Omental fat pad (tissue), 4 donors: ENCODE data around the gene FAM163A. TPM values are rescaled to one million over a fixed set of nuclear protein-coding genes. Genes with fewer than 3 reads are reported as not detected.
A peak's percentile ranks its signal among the peaks of the same experiment; 100 is the strongest.

Experiments used
- ATAC-seq: fragments of 150-250 bp; one replicate; pipeline ENCODE4 v1.9.1; 2016; ENCODE audit warnings: mild to moderate bottlenecking, moderate library complexity; ENCODE audit not compliant: low FRiP score
- DNase-seq: peaks from one replicate; pipeline ENCODE4 v3.0.0-alpha.2; 2019; ENCODE audit warnings: low spot score
- CTCF ChIP-seq, 3 donors: fragments of 450-650 bp; IDR thresholded peaks; one replicate each; pipeline ENCODE4 v1.5.1; 2016 to 2017; ENCODE audit warnings: antibody characterized with exemption in 3 of 3, mild to moderate bottlenecking in 3 of 3, moderate library complexity in 2 of 3
- total RNA-seq, 4 donors: library from RNA; depleted of rRNA; stranded (reverse); fragments of >200 nt; gene quantifications; one replicate each; pipeline ENCODE4 v1.1.0, GENCODE V29; 2016

Gene FAM163A
- total RNA-seq, 4 donors from 2014 or later: 0.13 to 0.56 TPM; not detected in 2

DNA sequence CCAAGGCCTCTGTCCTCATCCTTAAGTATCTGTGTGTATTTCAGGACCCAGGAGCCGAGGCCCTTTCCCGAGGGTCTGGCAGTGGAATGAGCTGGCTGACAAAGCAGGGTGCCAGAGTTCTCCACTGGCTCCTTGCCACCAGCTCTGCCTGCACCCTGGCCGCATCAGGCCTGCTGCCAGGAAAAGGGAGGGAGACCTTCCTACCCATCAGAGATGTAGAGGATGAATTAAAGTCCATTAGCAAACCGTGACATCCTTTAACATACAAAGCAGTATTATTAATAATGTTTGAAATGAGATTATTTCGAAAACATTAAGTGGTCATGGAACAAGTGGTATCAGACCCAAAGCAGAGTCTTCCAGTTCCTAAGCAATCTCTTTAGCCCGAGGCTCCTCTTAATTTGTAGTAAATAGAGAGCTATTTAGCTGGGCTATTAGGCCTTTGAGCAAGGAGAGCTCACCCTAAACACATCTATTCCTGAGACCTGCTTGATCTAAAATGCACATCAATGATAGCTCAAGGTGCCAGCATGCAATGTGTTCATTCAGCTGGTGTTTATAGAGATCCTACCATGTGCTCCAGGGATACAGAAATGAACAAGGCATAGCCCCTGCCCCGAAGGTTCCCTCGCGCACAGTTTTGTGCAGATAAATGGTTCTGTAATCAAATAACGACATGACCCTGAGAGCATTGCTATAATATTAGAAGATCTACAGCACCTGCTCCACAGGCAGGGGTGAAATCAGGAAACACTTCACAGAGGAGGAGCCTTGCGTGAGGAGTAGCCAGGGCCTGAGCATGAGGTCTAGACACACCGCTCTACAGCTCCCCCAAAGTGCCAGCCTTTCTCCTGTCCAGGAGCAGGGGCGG lies 44.0 kb downstream of the FAM163A start:
- DNase-seq: no peak
- TF ChIP-seq CTCF (IDR thresholded peaks at IDR 0.05): no peak
- ATAC-seq: no peak

DNA sequence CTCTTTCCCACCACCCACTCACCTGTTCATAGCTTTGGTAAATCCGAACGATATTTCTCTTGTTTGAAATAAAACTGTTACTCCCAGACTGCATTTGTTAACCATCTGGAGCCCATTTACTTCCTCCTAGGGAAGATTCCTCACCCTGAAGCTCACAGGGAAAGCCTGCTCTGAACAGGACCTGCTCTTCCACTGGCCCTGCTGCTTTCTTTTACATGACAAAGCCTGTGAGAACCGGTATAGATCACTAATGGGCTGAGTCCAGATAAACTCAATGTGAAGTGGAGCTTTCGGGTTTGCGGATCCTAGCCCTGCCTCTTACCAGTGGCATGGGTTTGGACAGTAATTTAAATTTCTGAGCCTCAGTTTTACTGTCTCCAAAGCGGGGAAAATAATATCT lies 45.2 kb downstream of the FAM163A start:
- no peak for TF ChIP-seq CTCF (IDR thresholded peaks at IDR 0.05)
- no peak for ATAC-seq
- DNase-seq: no peak

DNA sequence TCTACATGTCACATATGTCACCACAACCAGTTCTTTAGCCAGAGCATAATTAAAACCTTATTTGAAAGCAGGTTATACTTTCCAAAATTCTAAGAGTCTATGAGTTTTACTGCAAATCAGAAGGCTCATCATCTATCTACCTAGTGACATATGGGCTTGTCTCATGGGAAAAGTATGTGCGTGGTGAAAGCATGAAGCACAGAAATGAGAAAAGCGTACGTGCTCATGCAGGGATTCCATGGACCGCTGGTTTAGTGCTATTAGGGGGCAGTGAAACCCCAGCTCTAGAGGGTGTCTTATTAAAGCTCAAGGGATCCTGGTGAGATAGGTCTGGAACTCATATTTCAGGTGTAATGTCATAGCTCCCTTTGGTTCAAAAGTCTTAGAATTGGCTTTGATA lies 50.2 kb downstream of the FAM163A start:
- no peak for DNase-seq
- no peak for TF ChIP-seq CTCF (IDR thresholded peaks at IDR 0.05)

DNA sequence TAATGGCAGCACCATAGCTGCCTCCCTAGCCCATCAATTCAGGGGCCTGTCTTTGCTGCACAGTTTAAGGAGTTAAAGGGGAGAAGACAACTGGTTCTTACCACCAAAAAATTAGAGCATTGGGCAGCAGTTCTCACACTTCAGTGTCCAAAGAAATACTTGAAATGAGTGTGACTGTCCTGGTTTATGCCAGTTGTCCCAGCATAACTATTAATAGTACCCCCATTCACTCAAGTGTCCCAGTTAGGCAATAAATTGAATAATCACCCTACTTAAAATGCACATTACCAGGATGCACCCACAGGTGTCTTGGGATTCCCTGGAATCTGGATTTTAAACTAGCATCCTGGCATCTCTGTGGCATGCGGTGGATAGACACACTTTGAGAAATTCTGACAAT lies 51.1 kb downstream of the FAM163A start:
- ATAC-seq (no peak), DNase-seq (no peak)
- TF ChIP-seq CTCF (IDR thresholded peaks at IDR 0.05): no peak

More for the DNA sequence above, 50.2 kb downstream of the FAM163A start:
- ATAC-seq: no peak

DNA sequence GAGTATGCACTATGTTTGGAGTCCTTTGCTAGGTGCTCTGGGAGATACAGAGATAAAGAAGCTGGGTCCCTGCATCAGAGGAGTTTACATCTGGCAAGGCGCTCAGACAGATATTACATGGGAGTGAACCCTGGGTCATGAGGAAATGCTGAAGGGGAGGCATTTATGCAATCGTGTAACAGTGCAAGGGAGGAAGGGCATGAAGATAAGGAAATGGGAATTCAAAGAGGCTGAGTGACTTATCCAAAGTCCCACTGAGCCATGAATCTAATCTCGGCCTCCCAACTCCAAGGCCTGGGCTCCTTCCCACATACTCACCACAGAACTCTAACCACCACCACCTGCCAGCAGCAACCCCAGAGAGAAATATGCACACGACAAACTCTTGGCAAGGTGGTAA lies 51.6 kb downstream of the FAM163A start:
- ATAC-seq (peak; percentile 71), DNase-seq (no peak)
- no peak for TF ChIP-seq CTCF (IDR thresholded peaks at IDR 0.05)

GRCh38 chr1:179798213-179798863 lies 55.2 kb downstream of the FAM163A start:
- DNase-seq (no peak), ATAC-seq (no peak)
- TF ChIP-seq CTCF (IDR thresholded peaks at IDR 0.05): no peak
